Gastroesophageal sphincter (tissue), 4 donors: ENCODE measurements around the gene PHLDB1. TPM values are rescaled to one million over a fixed set of nuclear protein-coding genes. Genes with fewer than 3 reads are reported as not detected.
"Not testable (repeated sequence)": the region's sequence is repeated elsewhere in the genome, so short reads cannot be mapped to it uniquely, and the experiment has no call there.

ENCODE experiments used
- ATAC-seq: fragments of 150-250 bp; one replicate; pipeline ENCODE4 v1.9.1; 2016; ENCODE audit warnings: mild to moderate bottlenecking, moderate library complexity
- H3K27ac ChIP-seq, 4 donors: fragments of 200-600 bp; sonication (generic) in 3 of 4; 1 replicate in 3 of 4; 2 replicates in 1 of 4; pipeline ENCODE4 v1.5.1; 2016 to 2019
- H3K27me3 ChIP-seq: fragments of 200-600 bp; sonication (generic); one replicate; pipeline ENCODE4 v1.5.1; 2019
- H3K36me3 ChIP-seq, 2 donors: fragments of 200-600 bp; sonication (generic); one replicate each; pipeline ENCODE4 v1.5.1; 2019; ENCODE audit warnings: control low read depth in 1 of 2
- H3K4me1 ChIP-seq, 3 donors: fragments of 200-600 bp; sonication (generic); 1 replicate in 2 of 3; 2 replicates in 1 of 3; pipeline ENCODE4 v1.5.1; 2016 to 2019; ENCODE audit warnings: control low read depth in 2 of 3
- H3K4me3 ChIP-seq, 2 donors: fragments of 200-600 bp; sonication (generic); one replicate each; pipeline ENCODE4 v1.5.1; 2019; ENCODE audit warnings: mild to moderate bottlenecking in 1 of 2, moderate library complexity in 1 of 2
- H3K9me3 ChIP-seq, 3 donors: fragments of 200-600 bp; sonication (generic); one replicate each; pipeline ENCODE4 v1.5.1; 2017 to 2019; ENCODE audit warnings: control low read depth in 2 of 3
- EP300 ChIP-seq: sonication (generic); formaldehyde crosslinking; IDR thresholded peaks from one replicate; pipeline ENCODE4 v1.6.1; 2017; ENCODE audit warnings: antibody characterized with exemption, mild to moderate bottlenecking
- POLR2A ChIP-seq, 2 donors: fragments of 450-650 bp; IDR thresholded peaks; one replicate each; pipeline ENCODE4 v1.6.1; 2017; ENCODE audit warnings: antibody characterized with exemption in 2 of 2, mild to moderate bottlenecking in 2 of 2, moderate library complexity in 1 of 2
- POLR2AphosphoS5 ChIP-seq: sonication (generic); formaldehyde crosslinking; IDR thresholded peaks from one replicate; pipeline ENCODE4 v1.6.1; 2017; ENCODE audit warnings: antibody characterized with exemption
- WGBS, 2 donors: methylation state at CpG; one replicate each; pipeline ENCODE4 v1.1.5; 2018; ENCODE audit warnings: low coverage in 1 of 2; 5-methylcytosine and 5-hydroxymethylcytosine counted together
- total RNA-seq, 4 donors: library from RNA; depleted of rRNA; stranded (reverse); fragments of >200 nt; gene quantifications; one replicate each; pipeline ENCODE4 v1.1.0, GENCODE V29; 2016
- TF ChIP-seq, protein P1 (sequence below), 4 experiments: fragments of 200-600 bp in 2 of 4; fragments of 450-650 bp in 2 of 4; sonication (generic) in 1 of 4; IDR thresholded peaks; one replicate each; pipeline ENCODE4 v1.5.1; 2017 to 2019; ENCODE audit warnings: antibody characterized with exemption in 4 of 4, mild to moderate bottlenecking in 2 of 4, moderate library complexity in 2 of 4

The PHLDB1 gene
- 100 to 1,000 TPM in 2 of 4 donors, 10 to 100 TPM in 2; 45.8 to 144 (median 101) TPM for total RNA-seq

DNA sequence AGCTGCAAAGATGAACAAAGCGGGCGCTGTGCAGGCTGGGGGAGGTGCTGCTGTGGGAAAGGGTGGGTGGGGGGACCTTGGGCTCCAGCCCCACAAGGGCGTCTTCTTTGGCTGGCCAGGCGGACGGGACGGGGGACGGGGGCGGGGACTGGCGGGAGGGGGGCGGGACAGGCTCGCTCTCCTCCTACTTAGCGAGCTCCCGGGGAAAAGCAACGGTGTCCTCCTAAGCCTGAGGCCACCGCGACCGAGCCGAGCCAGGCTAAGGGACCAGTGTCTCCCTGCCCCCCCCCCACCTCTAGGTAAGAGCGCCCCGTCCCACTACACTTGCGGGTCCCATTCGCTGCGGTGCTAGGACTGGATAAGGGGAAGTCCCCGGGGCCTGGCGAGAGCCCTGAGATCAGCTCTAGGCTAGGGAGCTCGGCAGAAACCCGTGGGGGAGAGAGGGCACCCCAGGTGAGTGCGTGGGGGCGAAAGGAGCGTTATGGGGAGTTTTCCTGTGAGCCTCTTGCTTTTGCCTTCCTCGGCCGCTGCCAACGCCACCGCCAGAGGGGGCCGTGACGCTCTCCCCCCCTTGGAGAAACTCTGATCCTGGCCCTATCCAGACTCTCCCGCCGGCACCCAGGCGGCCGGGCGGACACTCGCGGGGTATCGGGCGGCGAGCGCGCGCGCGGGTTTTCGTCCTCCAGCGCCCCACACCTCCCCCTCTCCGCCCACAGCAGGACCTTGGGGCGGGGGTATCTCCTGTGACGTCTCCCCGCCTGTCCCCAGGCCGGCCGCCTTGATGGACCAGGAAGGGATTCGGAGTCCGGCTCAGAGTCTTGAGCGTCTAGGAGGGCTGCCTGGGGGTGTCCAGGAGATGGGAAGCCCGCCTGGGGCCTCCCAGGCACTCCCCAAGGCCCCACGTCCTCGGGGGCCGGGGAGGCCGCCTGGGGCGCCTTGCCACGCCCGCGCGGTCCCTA lies at the start of gene PHLDB1:
TSS of gene PHLDB1 (plus strand) at position 215 of the 959 bp plus-strand sequence. CDS start 6,222 bp downstream, outside the sequence.
- H3K4me1 ChIP-seq, result peaks cover 0 to 95% (median 30%) of the 10 kb centered on the region in 3 donors
- peak within 1 kb of the TSS; percentile 68 to 94 (median 92) for H3K27ac ChIP-seq
- 0% methylated on average over 3 of the region's 72 CpGs; no CpG with 5 or more reads in 1 of the 2 donors for WGBS, 2 donors
- H3K4me3 ChIP-seq, result peak within 1 kb of the TSS; percentile 57 to 87
- peak; percentile 50 for ATAC-seq
- peaks cover 0 to 5% of the 10 kb centered on the region in 2 donors for H3K36me3 ChIP-seq
- H3K27me3 ChIP-seq, result no peaks in the 10 kb centered on the region
- TF ChIP-seq EP300 (no peak), POLR2AphosphoS5 (peak; percentile 10)
- TF ChIP-seq, protein P1, sequence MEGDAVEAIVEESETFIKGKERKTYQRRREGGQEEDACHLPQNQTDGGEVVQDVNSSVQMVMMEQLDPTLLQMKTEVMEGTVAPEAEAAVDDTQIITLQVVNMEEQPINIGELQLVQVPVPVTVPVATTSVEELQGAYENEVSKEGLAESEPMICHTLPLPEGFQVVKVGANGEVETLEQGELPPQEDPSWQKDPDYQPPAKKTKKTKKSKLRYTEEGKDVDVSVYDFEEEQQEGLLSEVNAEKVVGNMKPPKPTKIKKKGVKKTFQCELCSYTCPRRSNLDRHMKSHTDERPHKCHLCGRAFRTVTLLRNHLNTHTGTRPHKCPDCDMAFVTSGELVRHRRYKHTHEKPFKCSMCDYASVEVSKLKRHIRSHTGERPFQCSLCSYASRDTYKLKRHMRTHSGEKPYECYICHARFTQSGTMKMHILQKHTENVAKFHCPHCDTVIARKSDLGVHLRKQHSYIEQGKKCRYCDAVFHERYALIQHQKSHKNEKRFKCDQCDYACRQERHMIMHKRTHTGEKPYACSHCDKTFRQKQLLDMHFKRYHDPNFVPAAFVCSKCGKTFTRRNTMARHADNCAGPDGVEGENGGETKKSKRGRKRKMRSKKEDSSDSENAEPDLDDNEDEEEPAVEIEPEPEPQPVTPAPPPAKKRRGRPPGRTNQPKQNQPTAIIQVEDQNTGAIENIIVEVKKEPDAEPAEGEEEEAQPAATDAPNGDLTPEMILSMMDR (IDR thresholded peaks at IDR 0.05), result peak in 3 of 4 experiments; percentile 64 to 75 (median 69)
- H3K9me3 ChIP-seq, result no peaks in the 10 kb centered on the region

DNA sequence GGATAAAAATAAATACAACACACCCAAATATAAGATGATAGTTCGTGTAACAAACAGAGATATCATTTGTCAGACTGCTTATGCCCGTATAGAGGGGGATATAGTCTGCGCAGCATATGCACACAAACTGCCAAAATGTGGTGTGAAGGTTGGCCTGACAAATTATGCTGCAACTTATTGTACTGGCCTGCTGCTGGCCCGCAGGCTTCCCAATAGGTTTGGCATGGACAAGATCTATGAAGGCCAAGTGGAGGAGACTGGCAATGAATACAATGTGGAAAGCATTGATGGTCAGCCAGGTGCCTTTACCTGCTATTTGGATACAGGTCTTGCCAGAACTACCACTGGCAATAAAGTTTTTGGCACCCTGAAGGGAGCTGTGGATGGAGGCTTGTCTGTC lies 46.6 kb upstream of the PHLDB1 start:
- peaks cover 0 to 55% of the 10 kb centered on the region in 2 donors for H3K36me3 ChIP-seq
- TF ChIP-seq, protein P1 (IDR thresholded peaks at IDR 0.05), result no peak
- TF ChIP-seq POLR2AphosphoS5 (no peak), EP300 (no peak), POLR2A (IDR thresholded peaks at IDR 0.05) (no peak)
- WGBS, 2 donors, result 78 to 91% methylated on average over 3 of the region's 4 CpGs

DNA sequence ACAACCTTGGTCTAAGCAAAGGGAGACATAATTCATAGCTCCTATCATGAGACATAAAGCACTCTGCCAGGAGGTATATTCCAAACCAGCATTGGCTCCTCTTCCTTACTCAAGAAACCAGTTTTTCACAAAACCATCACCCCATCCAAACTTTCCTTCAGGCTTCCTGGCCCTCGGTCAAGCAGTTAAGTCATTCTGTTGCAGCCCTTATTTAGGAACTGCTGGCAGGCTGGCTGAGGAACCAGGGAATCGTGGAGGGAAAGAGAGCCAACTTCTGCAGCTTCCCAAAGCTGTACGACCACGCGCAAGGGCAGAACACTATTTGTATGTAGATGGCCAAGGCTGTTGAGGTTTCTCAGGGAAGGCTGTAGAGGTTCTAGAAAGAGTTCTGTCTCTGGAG lies 42.4 kb upstream of the PHLDB1 start:
- H3K36me3 ChIP-seq, result peaks cover 0 to 13% of the 10 kb centered on the region in 2 donors
- ATAC-seq, result peak; percentile 20
- peak overlapping the region; percentile 79 to 86 (median 85) for H3K27ac ChIP-seq
- peaks cover 0 to 28% (median 3%) of the 10 kb centered on the region in 3 donors for H3K4me1 ChIP-seq
- no peak for TF ChIP-seq EP300
- no peaks in the 10 kb centered on the region for H3K27me3 ChIP-seq
- H3K9me3 ChIP-seq, result no peaks in the 10 kb centered on the region
- 22% methylated on average over 1 of the region's 5 CpGs; no CpG with 5 or more reads in 1 of the 2 donors for WGBS, 2 donors
- H3K4me3 ChIP-seq, result peak overlapping the region; percentile 62 to 89

More for the DNA sequence above, 46.6 kb upstream of the PHLDB1 start:
- H3K4me3 ChIP-seq, result no peak overlapping the region
- peaks cover 0 to 23% (median 3%) of the 10 kb centered on the region in 3 donors for H3K4me1 ChIP-seq
- no peak overlapping the region for H3K27ac ChIP-seq
- ATAC-seq, result no peak
- no peaks in the 10 kb centered on the region for H3K27me3 ChIP-seq
- no peaks in the 10 kb centered on the region for H3K9me3 ChIP-seq

DNA sequence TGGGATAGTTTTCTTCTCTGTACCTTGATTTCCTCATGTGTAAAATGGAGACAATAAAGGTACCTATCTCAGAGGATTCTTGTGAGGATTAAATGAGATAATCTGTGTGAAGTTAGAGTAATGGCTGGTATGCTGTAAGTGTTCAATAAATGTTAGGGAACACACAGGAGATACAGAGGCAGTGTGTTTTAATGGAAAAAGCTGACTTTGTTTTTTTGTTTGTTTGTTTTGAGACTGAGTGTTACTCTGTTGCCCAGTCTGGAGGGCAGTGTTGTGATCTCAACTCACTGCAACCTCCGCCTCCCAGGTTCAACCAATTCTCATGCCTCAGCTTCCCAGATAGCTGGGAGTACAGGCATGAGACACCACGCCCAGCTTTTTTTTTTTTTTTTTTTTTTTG lies 37.7 kb upstream of the PHLDB1 start:
- Histone ChIP-seq H3K4me1 (peaks cover 0 to 39% (median 17%) of the 10 kb centered on the region in 3 donors), H3K27me3 (no peaks in the 10 kb centered on the region), H3K27ac (no peak overlapping the region), H3K9me3 (no peaks in the 10 kb centered on the region), H3K4me3 (no peak overlapping the region), H3K36me3 (no peaks in the 10 kb centered on the region)
- WGBS, 2 donors, result 83% methylated on average over 2 of the region's 2 CpGs; no CpG with 5 or more reads in 1 of the 2 donors
- ATAC-seq, result no peak
- TF ChIP-seq, protein P1 (IDR thresholded peaks at IDR 0.05), result no peak
- TF ChIP-seq POLR2AphosphoS5 (no peak), EP300 (no peak), POLR2A (IDR thresholded peaks at IDR 0.05) (no peak)

DNA sequence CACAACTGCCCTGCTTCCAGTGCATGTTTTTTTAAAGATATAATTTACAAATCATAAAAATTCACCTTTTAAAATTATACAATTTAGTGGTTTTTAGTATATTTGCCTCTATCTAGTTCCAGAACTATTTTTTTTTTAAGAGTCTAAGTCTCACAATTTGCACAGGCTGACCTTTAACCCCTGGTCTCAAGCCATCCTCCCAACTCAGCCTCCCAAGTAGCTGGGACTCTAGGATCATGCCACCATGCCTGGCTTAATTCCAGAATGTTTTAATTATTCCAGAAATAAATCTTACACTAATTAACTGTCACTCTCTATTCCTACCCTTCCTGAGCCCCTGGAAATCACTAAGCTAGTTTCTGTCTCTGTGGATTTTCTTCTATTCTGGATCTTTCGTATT lies 36.6 kb upstream of the PHLDB1 start:
- H3K27me3 ChIP-seq, result no peaks in the 10 kb centered on the region
- 93 to 100% methylated on average over 1 of the region's 1 CpG for WGBS, 2 donors
- no peak for ATAC-seq
- H3K4me1 ChIP-seq, result peaks cover 0 to 41% (median 22%) of the 10 kb centered on the region in 3 donors
- no peak overlapping the region for H3K4me3 ChIP-seq
- no peaks in the 10 kb centered on the region for H3K9me3 ChIP-seq
- no peaks in the 10 kb centered on the region for H3K36me3 ChIP-seq
- TF ChIP-seq, protein P1 (IDR thresholded peaks at IDR 0.05), result no peak
- TF ChIP-seq EP300, result no peak
- no peak for TF ChIP-seq POLR2AphosphoS5
- TF ChIP-seq POLR2A (IDR thresholded peaks at IDR 0.05), result no peak
- H3K27ac ChIP-seq, result no peak overlapping the region

DNA sequence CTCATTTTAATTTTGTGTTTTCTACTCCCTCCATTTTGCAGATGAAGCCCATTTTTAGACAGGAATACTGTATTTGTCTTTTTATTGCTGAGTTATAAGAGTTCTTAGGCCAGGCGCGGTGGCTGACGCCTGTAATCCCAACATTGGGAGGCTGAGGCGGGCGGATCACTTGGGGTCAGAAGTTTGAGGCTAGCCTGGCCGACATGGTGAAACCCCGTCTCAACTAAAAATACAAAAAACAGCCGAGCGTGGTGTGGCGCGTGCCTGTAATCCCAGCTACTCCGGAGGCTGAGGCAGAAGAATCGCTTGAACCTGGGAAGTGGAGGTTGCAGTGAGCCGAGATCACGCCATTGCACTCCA lies 35.7 kb upstream of the PHLDB1 start:
- H3K9me3 ChIP-seq, H3K27me3 ChIP-seq, H3K36me3 ChIP-seq: not testable (repeated sequence)
- Histone ChIP-seq H3K27ac (peak overlapping the region; percentile 97 to 99 (median 98)), H3K4me1 (peaks cover 0 to 46% (median 24%) of the 10 kb centered on the region in 3 donors), H3K4me3 (peak overlapping the region; percentile 85 to 98)
- ATAC-seq, result peak; percentile 22
- 3% methylated on average over 9 of the region's 15 CpGs; no CpG with 5 or more reads in 1 of the 2 donors for WGBS, 2 donors
